Occipital lobe (tissue), 2 donors: Measurements from ENCODE around the gene LARGE1. TPM values are rescaled to one million over a fixed set of nuclear protein-coding genes. Genes with fewer than 3 reads are reported as not detected.
A peak's percentile ranks its signal among the peaks of the same experiment; 100 is the strongest.

Experiments
- DNase-seq: peaks from one replicate; lab custom pipeline; 2025; lab: John Stamatoyannopoulos, UW
- total RNA-seq: library from RNA; depleted of rRNA; stranded (reverse); fragments of >200 nt; gene quantifications from one replicate; pipeline ENCODE4 v1.2.3, GENCODE V29; 2014

The LARGE1 gene
- total RNA-seq, 1 donor from 2014 or later: 37.3 TPM

- DNase-seq: no peak
Observed at GRCh38 chr22:33526434-33527107, 393.7 kb downstream of the LARGE1 start.

DNA sequence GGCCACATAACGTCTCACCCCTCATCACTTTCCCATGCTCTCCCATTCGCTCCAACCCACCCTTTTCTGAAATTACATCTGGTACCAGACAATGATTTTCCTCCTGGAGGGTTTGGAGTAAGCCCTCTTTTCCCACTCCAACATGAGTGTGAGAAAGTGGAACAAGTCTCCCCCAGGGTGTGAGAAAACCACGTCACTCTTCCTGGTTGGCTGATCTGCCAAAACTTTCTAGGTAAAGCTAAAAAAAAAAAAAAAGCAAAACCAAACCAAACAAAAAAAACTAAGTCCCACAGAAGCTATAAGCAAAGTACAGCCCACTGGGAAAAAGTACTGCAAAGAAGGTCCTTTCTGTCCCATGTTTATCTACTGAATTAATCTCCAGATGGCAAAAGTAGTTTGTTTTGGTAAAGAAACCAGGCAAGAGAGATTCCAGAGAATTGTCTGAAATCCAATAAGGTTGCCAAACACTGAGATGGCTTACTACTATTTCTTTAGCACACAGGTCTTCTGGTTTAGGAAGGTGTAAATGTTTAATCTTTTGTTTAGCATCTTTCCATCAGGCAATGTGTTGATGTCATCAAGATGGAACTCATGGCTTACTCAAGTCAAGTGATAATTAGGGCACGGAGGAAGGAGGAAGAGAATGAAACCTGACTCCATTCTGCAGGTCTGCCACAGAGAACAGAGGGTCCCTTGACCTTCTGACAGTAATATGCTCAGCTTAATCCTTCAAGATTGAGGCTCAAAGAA, 395.6 kb downstream of the LARGE1 start:
- DNase-seq: no peak

DNA sequence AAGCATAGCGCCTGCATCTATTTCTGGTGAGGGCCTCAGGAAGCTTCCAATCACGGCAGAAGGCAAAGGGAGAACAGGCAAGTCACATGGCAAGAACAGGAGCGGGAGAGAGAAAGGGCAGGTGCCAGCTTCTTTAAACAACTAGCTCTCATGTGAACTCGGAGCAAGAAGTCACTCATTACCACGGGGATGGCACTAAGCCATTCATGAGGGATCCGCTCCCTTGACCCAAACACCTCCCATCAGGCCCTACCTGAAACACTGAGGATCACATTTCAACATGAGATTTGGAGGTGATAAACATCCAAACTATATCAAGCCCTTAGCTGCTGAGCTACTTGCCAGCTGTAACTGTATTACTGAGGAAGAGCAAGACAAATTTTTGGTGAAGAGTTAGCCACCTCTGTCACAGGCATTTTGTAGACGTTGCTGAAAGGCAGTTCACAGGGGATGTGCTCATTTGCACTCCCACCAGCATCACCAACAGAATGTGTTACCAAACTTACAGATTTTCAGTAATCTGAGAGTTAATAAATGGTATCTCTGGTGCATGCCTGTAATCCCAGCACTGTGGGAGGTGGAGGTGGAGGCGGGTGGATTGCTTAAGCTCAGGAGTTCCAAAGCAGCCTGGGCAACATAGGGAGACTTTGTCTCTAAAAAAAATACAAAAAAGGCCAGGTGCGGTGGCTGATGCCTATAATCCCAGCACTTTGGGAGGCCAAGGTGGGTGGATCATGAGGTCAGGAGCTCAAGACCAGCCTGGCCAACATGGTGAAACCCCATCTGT, 398.2 kb downstream of the LARGE1 start:
- no peak for DNase-seq

GRCh38 chr22:33520904-33521780, 399.1 kb downstream of the LARGE1 start:
- no peak for DNase-seq

DNA sequence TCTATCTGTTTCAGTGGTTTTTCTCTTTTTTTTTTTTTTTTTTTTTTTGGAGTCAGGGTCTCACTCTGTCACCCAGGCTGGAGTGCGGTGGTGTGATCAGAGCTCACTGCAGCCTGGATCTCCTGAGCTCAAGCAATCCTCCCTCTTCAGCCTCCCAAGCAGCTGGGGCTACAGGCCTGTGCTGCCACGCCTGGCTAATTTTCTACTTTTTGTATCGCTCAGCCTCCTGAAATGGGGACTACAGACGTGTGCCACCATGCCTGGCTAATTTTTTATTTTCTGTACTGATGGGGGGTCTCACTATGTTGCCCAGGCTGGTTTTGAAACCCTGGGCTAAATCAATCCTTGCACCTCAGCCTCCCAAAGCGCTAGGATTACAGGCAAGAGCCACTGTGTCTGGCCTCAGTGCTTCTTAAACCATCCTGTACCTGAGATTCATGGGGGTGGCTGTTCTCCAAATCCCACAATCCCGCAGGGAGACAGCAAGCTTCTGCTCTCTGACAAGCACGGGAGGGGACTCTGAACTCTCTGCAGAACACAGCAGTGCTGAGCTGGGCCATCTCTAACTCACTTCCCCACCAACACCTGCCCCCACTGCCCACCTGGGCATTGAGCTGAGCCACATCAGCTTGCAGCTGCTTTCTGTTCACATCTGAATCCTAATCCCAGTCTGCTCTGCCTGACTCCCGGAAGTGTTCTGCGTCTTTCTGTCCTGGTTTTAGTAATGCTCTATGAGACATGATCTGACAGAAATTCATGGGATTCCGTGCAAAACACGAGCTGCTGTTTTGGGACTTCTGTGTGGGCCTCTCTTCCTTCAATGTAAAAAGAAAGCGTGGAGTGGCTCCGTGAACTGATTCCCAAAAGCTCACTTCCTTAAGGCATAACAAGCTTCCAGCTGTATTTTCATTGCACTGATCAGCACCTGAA, 400.0 kb downstream of the LARGE1 start:
- no peak for DNase-seq

DNA sequence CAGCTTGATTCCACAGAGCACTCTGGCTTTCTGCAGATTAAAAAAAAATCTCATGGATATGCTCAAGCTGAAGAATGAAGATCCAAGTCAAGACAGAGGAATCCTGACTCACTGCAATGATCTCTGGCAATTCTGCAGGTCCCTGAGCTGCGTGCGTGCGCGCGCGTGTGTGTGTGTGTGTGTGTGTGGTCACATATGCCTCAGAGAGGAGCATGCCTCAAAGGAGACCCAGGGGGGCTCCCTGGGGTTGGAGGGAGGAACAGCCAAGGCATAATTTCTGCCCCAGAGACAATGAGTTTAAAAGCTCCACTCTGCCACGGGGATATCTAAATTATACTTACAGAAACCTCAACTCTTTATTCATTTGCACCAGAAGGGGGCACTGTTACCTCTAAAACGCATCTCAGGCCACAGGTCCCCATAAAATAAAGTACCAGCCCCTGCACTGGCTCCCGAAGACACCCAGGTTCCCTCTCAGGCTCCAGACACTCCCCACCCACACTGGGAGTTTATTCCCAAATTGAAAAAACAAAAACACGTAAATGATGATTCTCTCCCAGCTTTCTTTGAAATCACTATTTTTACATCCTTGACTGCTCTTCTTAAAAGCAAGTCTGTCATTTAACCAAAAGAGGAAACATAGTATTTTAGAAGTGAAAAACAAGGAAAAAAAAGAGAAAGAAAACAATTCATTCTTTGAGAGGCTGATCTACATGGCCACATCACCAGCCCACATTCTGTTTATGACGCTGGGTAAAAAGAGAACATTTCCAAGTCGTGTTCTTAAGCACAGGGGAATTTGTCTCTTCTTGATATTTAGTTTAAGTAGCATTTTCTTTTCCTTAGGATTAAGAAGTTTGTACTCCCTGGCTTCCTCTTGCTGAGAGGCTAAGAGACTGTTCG, 401.0 kb downstream of the LARGE1 start:
- DNase-seq: peak; percentile 54

DNA sequence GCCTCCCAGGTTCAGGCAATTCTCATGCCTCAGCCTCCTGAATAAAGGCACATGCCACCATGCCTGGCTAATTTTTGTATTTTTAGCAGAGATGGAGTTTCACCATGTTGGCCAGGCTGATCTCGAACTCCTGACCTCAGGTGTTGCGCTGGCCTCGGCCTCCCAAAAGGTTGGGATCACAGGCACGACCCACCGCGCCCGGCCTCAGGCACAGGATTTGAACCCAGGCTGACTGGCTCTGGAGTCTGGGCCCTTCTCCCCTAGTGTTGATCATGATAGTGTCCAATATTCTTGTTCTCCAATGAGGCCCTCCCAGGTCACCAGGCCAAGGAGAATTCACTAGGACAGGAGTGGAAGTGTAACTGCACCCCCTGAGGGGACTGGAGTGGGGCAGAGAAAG, 401.9 kb downstream of the LARGE1 start:
- no peak for DNase-seq

- no peak for DNase-seq
Observed at GRCh38 chr22:33515795-33516194, 404.5 kb downstream of the LARGE1 start.

DNA sequence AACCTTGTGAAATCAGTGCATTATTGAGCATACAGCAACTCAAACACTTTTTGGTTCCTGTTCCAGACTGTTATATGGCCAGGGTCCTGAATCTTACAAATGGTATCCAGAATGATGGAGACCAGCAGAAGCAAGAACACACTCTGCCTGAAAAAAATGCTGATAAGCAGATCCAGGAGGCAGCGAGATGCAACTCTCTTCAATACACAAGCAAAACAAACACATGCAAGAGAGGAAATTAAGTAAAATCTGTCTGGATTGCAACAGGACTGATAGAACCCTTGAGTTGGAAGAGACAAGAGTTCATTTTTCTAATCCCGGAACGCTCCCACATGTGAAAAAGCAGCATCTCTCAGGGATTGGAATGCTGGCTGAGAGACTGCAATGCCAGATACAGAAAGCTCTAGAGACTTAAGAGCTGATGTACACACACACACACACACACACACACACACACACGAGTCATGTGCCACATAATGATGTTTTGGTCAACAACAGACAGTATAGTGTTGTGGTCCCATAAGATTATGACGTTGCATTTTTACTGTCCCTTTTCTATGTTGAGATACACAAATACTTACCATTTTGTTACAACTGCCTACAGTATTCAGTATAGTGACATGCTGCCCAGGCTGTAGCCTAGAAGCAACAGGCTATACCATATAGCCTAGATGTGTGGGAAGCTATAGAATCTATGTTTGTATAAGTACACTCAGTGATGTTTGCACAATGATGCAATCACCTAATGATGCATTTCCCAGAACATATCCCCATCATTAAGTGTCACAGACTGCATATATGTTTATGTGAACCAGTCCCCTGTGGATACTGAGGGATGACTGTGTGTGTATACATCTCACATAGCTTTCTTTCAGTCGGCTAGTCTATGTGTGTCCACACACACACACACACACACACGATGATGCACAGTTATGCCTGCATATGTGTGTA, 406.6 kb downstream of the LARGE1 start:
- DNase-seq: no peak

DNA sequence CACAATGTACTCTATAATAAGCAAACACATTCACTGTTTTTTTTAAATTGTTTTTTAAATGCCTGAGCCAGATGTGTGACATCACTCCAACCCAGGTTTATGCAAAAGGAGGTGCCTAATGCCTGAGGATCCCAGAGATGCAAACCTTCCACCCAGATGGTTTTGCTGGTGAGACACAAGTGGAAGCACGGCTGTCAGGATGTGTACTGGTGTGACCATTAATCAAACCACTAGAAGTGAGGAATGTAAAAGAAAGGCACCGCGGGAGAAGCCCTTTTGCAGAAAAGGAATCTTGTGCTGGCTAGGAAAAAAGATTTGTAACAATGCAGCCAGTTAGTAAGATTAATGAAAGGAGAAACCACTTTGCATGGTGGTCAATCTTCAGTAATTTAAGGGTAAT, 407.4 kb downstream of the LARGE1 start:
- DNase-seq: no peak

GRCh38 chr22:33510429-33510904, 409.8 kb downstream of the LARGE1 start:
- no peak for DNase-seq

DNA sequence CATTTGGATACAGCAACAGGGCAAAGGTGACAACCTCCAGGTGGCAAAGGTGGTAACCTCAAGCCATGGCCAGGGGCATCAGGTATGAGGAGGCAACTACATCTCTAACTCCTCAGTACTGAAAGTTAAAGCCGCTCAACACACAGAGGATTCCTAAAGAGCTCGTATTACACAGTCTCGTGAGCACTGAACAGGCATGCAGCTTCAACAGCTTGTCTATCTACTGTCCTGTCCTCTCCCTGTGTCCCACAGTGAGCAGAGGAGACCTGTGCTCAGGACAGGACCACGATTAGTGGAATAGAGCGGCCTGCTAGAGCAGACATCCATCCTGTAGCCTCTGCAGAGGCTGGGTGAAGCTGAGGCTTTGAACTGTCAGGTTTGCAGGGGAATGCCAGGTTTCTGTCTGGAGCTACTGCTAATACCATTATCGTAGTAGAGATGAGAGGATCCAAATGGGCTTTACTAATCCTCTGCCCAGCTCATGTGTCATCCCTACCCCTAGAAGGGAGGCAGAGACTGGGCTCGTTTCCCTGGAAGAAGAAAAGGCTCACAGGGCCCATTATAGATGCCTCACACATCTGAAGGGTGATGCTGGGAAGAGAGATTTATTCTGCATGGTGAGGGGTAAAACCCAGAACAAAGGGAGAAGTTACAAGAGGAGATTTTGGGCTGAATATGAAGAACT, 415.2 kb downstream of the LARGE1 start:
- DNase-seq: no peak

DNA sequence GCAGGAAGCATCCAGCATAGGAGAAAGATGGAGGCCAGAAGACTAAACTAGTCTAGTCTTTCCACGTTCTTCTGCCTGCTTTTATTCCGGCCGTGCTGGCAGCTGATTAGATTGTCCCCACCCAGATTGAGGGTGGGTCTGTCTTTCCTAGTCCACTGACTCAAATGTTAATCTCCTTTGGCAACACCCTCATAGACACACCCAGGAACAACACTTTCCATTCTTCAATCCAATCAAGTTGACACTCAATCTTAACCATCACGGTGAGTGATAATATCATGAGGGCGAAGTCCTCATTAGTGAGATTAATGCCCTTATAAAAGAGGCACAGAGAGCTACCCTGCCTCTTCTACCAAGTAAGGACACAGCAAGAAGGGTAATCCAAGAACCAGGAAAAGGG, 424.2 kb downstream of the LARGE1 start:
- no peak for DNase-seq

GRCh38 chr22:33493476-33494205, 426.6 kb downstream of the LARGE1 start:
- no peak for DNase-seq

DNA sequence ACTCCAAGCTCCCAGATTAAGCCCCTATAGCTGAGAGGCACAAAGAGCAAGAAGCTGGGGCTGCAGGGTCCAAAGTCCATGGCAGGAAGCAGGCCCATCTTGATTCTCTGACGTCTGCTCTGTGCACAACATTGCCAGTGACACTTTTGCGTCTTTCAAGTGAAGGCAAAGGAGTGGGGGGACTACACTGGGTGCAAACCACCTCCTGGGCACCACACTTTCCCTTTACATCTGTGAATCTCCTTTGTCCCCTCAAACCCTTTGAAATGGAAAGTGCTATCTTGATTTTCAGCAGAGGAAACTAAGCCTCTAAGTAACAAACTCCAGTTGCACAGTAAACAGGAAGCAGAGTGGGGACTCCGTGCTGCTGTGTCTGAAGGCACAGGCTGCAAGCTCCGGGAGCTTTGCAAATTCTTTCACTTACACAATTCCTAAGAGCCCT, 428.0 kb downstream of the LARGE1 start:
- no peak for DNase-seq

DNA sequence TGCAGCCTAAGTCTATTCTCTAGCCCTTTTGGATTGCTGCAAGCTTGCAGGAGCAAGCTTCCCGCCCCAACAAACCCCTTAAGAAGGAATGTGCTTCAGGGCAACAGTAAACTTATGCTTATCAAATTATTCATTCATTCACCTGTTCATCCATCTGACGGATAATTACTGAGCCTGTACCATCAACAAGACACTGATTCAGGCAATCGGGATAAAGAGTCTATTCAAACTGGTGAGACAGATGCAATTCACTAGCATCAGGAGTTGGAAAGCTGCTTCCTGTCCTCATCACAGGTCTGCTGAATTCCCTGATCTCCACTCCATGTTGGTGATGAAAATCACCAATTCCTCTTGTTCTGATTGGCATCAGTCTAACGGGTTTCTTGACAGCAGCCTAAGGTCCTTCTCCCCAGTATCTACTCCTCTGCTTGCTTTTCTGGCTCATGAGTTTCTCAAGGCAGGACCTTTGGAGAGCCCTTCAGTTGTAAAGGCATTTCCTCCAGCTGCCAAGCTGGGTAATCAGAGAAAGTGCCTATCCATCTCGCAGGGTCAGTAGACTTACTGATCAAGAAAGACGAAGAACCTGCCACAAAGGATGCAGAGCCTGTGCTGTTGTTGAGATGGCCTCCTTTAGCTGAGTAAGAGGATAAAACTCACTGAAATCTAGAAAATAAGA, 433.1 kb downstream of the LARGE1 start:
- no peak for DNase-seq
